VCaP (cell line): ENCODE measurements around the gene USH2A.

Experiments
- H3K27ac ChIP-seq: fragments of 450-650 bp; 2 replicates; pipeline ENCODE4 v1.5.1; 2017
- CTCF ChIP-seq: fragments of 450-650 bp; conservative IDR thresholded peaks from 2 replicates; pipeline ENCODE4 v1.5.1; 2017; ENCODE audit warnings: mild to moderate bottlenecking, moderate library complexity

The USH2A gene

GRCh38 chr1:215657047-215657446 is 766.2 kb downstream of the USH2A start:
- H3K27ac ChIP-seq, result no peak overlapping the region
- no peak for TF ChIP-seq CTCF

- no peak for TF ChIP-seq CTCF
- H3K27ac ChIP-seq, result no peak overlapping the region
Measured at GRCh38 chr1:215652371-215652770, 770.9 kb downstream of the USH2A start.

GRCh38 chr1:215651867-215652266 is 771.4 kb downstream of the USH2A start:
- TF ChIP-seq CTCF, result no peak
- no peak overlapping the region for H3K27ac ChIP-seq

- no peak overlapping the region for H3K27ac ChIP-seq
- TF ChIP-seq CTCF, result no peak
Measured at GRCh38 chr1:215650446-215651149, 772.6 kb downstream of the USH2A start.

GRCh38 chr1:215648957-215649356 is 774.3 kb downstream of the USH2A start:
- no peak overlapping the region for H3K27ac ChIP-seq
- TF ChIP-seq CTCF, result no peak

- TF ChIP-seq CTCF, result no peak
- no peak overlapping the region for H3K27ac ChIP-seq
Measured at GRCh38 chr1:215647738-215648137, 775.5 kb downstream of the USH2A start.

- no peak overlapping the region for H3K27ac ChIP-seq
- no peak for TF ChIP-seq CTCF
Measured at GRCh38 chr1:215645861-215646260, 777.4 kb downstream of the USH2A start.
